HL-60 (cell line): Measurements from ENCODE around the gene HIF3A.

Experiments
- DNase-seq, 2 experiments: peaks; one replicate each; pipeline ENCODE4 v3.0.0-alpha.2; 2010 to 2020; ENCODE audit warnings: low read depth in 1 of 2, low spot score in 1 of 2
- H3K27ac ChIP-seq: fragments of 250-450 bp; sonication (Bioruptor Pico); replicated peaks from 2 replicates; pipeline ENCODE4 v1.5.1; 2020; ENCODE audit warnings: mild to moderate bottlenecking, moderate library complexity
- H3K27me3 ChIP-seq: fragments of 250-450 bp; sonication (Bioruptor Pico); 2 replicates; pipeline ENCODE4 v1.5.1; 2021; ENCODE audit warnings: mild to moderate bottlenecking, moderate library complexity; ENCODE audit not compliant: insufficient read depth, poor library complexity, severe bottlenecking
- H3K4me3 ChIP-seq: replicated peaks from 2 replicates; pipeline ENCODE4 v1.5.1; 2011; ENCODE audit warnings: mild to moderate bottlenecking, control low read depth, low read length; ENCODE audit not compliant: insufficient read depth
- GABPA ChIP-seq: IDR thresholded peaks from 2 replicates; pipeline ENCODE4 v1.6.1; 2012; ENCODE audit warnings: low read depth
- POLR2AphosphoS5 ChIP-seq: IDR thresholded peaks from 2 replicates; pipeline ENCODE4 v1.6.1; 2012; ENCODE audit warnings: low read depth
- REST ChIP-seq: IDR thresholded peaks from 2 replicates; pipeline ENCODE4 v1.6.1; 2012; ENCODE audit warnings: low read depth; ENCODE audit not compliant: insufficient replicate concordance
- SPI1 ChIP-seq: IDR thresholded peaks from 2 replicates; pipeline ENCODE4 v1.6.1; 2012; ENCODE audit warnings: low read depth, mild to moderate bottlenecking, borderline replicate concordance
- TF ChIP-seq, protein P1 (sequence below): IDR thresholded peaks from one replicate; pipeline ENCODE4 v1.5.1; 2011; ENCODE audit warnings: low read length, control low read depth, inconsistent platforms; ENCODE audit not compliant: insufficient read depth

The HIF3A gene

DNA sequence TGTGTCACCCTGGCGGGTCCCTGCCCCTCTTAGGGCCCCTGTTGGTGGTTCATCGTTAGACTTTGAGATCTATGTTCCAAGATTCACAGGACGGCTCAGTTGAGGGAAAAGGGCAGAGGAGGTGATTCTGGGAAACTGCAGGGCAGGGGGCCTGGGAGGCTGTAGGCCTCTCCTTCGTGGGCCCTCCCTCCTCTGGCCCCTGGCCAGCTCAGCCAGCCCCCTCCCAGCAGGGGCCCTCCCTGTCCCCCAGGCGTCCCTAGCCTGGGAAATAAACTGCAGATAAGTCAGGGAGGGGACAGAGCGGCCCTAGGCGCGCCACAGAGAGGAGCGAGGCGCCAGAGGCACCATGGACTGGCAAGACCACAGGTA is 6.5 kb downstream of the HIF3A start:
- TF ChIP-seq REST (no peak), SPI1 (no peak), POLR2AphosphoS5 (no peak), GABPA (no peak)
- TF ChIP-seq, protein P1, sequence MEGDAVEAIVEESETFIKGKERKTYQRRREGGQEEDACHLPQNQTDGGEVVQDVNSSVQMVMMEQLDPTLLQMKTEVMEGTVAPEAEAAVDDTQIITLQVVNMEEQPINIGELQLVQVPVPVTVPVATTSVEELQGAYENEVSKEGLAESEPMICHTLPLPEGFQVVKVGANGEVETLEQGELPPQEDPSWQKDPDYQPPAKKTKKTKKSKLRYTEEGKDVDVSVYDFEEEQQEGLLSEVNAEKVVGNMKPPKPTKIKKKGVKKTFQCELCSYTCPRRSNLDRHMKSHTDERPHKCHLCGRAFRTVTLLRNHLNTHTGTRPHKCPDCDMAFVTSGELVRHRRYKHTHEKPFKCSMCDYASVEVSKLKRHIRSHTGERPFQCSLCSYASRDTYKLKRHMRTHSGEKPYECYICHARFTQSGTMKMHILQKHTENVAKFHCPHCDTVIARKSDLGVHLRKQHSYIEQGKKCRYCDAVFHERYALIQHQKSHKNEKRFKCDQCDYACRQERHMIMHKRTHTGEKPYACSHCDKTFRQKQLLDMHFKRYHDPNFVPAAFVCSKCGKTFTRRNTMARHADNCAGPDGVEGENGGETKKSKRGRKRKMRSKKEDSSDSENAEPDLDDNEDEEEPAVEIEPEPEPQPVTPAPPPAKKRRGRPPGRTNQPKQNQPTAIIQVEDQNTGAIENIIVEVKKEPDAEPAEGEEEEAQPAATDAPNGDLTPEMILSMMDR: no peak
- Histone ChIP-seq H3K27ac (no peak overlapping the region), H3K4me3 (no peak overlapping the region), H3K27me3 (no peaks in the 10 kb centered on the region)
- no peak for DNase-seq

GRCh38 chr19:46303691-46304397 is 7.0 kb downstream of the HIF3A start:
- no peak overlapping the region for H3K4me3 ChIP-seq
- H3K27me3 ChIP-seq: no peaks in the 10 kb centered on the region
- no peak overlapping the region for H3K27ac ChIP-seq
- TF ChIP-seq, protein P1: no peak
- no peak for TF ChIP-seq POLR2AphosphoS5
- TF ChIP-seq SPI1: no peak
- TF ChIP-seq GABPA: no peak
- no peak for TF ChIP-seq REST
- no peak for DNase-seq

- Histone ChIP-seq H3K4me3 (no peak overlapping the region), H3K27me3 (no peaks in the 10 kb centered on the region), H3K27ac (no peak overlapping the region)
- TF ChIP-seq POLR2AphosphoS5 (no peak), REST (no peak), GABPA (no peak), SPI1 (no peak)
- TF ChIP-seq, protein P1: no peak
- no peak for DNase-seq
These were observed 9.7 kb downstream of the HIF3A start for GRCh38 chr19:46306501-46306900.
